GM18873 (cell line): ENCODE data around the gene TBX1.
"Not testable (repeated sequence)": the region's sequence is repeated elsewhere in the genome, so short reads cannot be mapped to it uniquely, and the experiment has no call there.

Experiments
- ATAC-seq: cut with Tn5 transposase; IDR thresholded peaks from one replicate; pipeline ENCODE4 v1.9.1; 2021; ENCODE audit warnings: mild to moderate bottlenecking, moderate library complexity, moderate number of reproducible peaks; ENCODE audit not compliant: unreplicated experiment, low FRiP score

TBX1 gene

DNA sequence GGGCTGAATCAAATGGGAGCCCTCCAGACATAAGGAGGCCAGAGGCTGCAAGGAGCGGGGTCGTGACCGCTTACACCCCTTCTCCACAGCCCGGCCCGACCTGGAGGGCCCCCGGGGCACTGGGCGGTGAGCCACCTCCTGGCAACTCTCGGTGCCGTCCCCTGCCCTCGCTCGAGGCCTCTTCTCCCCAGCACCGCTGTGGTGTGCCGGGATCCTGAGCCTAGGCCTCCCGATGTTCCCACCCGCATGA, 37.7 kb upstream of the TBX1 start:
- no peak for ATAC-seq

DNA sequence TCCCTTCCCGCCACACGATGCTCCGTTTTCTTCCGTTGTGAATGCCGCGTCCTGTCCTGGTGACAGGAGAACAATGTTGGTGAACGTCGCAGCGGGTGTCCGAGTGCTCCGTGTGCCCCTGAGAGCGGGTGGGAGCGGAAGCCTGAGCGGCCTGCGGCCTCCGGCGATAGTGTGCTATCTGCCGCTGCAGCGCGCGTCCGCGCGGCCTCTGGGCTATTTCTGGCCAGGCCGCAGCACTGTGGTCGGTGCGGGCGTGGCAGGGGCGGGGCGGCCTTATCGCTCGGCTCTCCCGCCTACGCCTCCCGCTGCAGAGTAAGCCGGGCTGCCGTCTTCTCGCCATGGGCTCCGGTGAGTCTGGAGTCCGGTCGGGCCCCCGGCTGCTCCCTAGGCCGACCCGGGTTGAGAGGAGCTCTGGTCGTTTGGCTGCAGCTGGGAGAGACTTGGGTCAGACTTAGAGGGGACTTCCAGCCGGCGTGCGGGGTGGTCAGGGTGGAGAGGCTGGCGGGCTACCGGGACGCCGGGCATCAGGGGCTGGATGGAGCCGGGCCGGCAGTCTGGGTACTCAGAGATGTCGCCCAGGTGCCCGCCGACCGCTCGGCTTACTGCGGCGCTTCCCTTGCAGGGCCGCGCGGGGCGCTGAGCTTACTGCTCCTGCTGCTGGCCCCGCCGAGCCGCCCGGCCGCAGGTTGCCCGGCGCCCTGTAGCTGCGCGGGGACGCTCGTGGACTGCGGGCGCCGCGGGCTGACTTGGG, 37.2 kb upstream of the TBX1 start, which contains the start of gene GP1BB:
Gene GP1BB, plus strand, starts transcription at position 308 of the 751 bp plus-strand sequence. Its CDS starts 31 bp downstream, at position 339.
- ATAC-seq: no peak

DNA sequence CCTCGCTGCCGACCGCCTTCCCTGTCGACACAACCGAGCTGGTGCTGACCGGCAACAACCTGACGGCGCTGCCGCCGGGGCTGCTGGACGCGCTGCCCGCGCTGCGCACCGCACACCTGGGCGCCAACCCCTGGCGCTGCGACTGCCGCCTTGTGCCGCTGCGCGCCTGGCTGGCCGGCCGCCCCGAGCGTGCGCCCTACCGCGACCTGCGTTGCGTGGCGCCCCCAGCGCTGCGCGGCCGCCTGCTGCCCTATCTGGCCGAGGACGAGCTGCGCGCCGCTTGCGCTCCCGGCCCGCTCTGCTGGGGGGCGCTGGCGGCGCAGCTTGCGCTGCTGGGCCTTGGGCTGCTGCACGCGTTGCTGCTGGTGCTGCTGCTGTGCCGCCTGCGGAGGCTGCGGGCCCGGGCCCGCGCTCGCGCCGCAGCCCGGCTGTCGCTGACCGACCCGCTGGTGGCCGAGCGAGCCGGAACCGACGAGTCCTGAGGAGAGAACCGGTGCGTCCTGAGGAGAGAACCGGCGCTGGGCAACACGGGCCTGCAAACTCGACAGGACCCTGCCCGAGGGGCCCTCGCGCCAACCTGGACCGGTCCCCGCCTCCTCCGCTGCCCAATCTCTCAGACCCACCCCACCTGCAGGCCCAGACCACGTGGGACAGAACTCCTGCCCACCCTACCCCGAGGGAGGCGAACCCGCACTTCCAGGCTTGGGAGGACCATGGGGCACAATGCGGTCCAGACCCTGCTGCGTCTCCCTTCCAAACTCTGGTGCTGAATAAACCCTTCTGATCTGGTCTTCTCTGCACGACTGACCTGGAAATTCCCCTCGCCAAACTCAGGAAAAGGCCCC, 36.4 kb upstream of the TBX1 start:
- ATAC-seq: no peak

DNA sequence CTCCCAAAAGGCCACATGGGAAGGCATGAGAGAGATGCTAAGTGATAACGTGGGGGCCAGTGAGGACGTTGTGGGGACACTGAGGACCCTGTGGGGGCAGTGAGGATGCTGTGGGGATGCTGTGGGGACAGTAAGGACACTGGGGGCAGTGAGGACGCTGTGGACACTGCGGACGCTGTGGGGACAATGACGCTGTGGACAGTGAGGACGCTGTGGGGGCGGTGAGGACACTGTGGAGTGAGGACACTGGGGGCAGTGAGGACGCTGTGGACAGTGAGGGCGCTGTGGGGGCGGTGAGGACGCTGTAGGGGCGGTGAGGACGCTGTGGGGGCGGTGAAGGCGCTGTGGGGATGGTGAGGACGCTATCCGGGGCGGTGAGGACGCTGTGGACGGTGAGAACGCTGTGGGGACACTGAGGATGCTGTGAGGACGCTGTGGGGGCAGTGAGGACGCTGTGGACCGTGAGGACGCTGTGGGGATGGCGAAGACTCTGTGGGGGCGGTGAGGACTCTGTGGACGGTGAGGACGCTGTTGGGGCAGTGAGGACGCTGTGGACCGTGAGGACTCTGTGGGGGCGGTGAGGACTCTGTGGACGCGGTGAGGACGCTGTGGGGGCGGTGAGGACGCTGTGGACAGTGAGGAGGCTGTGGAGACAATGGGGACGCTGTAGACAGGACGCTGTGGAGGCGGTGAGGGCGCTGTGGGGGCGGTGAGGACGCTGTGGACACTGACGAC, 35.5 kb upstream of the TBX1 start:
- ATAC-seq: no peak

DNA sequence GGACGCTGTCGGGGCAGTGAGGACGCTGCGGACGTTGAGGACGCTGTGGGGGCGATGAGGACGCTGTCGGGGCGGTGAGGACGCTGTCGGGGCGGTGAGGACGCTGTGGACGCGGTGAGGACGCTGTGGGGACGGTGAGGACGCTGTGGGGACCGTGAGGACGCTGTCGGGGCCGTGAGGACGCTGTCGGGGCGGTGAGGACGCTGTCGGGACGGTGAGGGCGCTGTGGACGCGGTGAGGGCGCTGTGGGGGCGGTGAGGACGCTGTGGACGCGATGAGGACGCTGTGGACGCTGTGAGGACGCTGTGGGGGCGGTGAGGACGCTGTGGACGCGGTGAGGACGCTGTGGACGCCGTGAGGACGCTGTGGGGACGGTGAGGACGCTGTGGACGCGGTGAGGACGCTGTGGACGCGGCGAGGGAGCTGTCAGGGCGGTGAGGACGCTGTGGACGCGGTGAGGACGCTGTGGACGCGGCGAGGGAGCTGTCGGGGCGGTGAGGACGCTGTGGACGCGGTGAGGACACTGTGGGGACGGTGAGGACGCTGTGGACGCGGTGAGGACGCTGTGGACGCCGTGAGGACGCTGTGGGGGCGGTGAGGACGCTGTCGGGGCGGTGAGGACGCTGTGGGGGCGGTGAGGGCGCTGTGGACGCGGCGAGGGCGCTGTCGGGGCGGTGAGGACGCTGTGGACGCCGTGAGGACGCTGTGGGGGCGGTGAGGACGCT, 34.4 kb upstream of the TBX1 start:
- ATAC-seq: not testable (repeated sequence)

DNA sequence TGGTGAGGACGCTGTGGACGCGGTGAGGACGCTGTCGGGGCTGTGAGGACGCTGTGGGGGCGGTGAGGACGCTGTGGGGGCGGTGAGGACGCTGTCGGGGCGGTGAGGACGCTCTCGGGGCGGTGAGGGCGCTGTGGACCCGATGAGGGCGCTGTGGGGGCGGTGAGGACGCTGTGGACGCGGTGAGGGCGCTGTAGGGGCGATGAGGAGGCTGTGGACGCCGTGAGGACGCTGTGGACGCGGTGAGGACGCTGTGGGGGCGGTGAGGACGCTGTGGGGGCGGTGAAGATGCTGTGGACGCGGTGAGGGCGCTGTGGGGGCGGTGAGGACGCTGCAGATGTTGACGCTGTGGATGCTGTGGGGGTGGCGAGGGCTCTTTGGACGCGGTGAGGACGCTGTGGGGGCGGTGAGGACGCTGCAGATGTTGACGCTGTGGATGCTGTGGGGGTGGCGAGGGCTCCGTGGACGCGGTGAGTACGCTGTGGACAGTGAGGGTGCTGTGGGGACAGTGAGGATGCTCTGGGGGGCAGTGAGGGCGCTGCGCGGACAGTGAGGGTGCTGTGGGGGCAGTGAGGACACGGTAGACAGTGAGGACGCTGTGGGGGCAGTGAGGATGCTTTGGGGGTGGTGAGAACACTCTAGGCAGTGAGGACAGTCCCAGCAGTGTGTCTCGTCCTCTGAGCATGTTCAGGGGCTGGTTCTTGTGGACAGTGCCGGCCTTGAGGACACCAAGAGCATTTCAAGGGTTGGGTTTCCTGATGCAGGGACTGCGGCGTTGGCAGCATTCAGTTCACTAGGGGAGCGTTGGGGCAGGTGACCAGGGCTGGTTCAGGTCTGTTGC, 33.0 kb upstream of the TBX1 start:
- no peak for ATAC-seq

DNA sequence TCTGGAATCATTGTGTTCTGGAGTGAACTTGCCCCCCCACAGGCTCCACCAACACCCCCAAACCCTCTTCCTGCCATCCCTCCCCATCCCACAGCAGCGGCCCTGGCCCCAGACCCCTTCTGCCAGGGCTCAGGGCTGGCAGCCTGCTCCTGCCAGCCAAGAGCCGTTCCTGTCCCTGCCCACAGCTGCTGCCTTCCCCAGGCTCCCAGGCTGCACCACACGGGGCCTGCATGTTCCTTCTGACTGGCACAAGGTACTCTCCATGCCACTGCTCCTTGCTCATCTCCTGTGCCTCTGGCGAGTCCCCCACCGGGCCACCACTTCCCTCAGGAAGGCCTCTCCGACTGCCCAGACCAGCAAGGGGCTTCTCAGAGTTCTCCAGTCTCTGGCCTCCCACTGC, 32.3 kb upstream of the TBX1 start:
- no peak for ATAC-seq

DNA sequence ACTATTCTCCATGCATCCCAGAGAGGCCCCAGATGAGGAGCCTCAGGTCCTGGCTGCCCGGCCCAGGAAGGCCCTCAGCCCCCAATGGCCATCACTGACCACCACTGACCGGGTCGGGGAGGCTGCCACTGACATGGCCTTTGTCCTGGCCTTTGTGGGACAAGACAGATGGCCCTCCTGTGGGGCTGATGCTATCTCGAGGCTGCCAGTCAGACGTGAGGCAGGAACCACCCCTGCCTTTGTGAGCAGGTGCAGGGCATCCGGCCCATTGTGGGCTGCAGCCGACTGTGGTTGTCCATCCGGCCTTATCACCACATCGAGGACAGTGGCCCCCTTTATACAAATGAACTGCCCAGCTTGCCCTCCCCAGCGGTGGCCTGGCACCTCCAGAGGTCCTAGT, 31.7 kb upstream of the TBX1 start:
- no peak for ATAC-seq

DNA sequence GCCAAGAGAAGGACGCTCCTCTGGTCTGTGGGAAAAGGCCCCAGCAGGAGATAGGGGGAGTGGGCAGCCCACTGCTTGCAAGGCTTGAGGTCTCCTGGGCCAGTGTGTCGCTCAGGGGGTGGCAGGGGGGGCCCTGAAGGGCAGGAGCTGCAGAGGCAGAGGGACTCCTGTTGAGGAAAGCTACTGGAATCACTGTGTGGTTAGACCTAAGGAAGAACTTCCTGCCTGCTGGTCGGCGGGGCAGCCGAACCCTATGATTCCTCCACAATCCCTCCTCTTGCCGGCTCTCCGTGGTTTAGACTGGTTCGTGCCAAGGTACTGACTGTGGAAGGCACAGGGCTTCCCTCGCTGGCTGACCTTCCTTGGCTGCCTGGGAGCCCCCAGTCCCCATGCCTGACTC, 31.1 kb upstream of the TBX1 start:
- no peak for ATAC-seq

DNA sequence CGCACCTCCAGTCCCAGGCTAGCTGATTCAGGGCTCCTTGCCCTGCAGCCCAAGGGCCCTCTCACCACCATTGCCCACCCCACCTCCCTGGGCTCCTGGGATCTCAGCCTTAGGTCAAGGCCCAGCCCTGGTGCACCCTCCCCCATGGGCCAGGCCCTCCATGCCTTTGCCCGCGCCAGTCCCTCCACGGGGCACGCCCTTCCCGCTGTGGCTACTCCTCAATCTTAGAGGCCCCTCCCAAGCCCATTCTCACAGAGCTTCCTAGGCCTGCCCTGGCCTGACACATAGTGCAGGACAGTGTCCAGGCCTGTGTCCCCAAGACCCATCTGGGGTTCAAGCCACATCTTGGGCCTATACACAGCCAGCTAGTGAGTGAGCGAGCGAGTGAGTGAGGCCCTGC, 30.4 kb upstream of the TBX1 start:
- no peak for ATAC-seq

DNA sequence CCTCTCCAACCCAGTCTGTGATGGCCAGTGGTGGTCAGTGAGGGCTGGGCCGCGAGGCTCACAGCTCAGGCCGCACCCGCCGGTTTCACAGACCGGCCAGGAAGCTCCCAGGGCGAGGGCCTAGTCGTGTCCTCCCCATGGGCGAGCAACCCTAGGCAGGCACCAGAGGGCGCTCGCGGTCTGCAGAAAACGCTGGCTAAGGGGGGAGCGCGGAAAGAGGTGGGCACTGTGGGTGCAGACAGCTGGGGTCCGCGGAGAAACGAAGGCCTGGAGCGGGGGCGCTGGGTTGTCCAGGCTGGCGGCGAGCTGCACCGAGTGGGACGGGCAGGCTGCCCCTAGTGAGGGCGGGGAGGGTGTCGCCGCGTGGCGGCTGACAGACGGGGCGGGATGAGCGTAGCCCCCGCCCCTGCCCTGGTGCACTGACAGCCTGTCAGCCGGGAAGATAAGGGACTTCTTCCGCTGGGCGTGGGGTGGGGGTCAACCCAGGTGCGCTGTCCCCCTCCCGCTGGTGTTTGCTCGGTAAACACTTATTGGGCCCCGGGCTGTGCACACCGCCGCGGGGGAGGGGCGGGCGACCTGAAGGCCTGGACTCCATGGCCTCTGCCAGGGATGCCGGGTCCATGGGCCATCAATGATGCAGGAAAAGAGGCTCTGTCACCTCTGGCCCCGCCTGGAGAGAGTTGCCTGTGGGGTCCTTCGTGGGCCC, 29.8 kb upstream of the TBX1 start:
- ATAC-seq: no peak

DNA sequence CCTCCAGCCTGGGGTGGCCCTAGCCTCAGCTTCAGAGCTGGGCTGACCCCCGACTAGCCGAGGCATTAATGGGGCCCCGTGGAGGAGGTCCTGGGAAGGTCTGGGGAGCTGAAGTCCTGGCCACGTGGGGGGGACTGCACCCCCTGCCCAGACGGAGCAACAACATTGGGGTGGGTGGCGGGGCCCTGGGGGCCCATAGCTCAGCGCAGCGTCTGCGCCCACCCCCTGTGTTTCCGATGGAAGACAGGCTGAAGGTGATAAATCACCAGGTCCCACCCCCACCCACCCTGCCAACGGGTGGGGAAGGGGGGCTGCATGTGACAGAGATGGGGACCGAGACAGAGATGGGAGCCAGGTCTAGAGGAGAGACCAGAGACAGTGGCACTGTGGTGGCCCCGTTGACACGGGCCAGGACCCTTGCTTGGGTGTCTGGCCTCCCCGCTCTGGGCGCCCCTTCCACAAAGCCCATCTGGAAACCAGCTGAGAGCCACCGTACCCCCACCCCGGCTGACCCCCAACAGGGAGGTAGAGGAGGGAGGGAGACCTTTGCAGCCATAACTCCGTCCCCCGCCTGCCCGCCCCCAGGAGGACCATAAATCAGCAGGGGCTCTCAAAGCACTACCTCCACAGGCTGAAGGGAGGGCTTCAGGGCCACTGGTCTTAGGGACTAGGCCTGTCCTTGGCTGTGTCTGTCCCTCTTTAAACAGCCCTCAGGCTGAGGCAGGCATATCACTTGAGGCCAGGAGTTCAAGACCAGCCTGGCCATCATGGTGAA, 29.0 kb upstream of the TBX1 start:
- ATAC-seq: no peak

DNA sequence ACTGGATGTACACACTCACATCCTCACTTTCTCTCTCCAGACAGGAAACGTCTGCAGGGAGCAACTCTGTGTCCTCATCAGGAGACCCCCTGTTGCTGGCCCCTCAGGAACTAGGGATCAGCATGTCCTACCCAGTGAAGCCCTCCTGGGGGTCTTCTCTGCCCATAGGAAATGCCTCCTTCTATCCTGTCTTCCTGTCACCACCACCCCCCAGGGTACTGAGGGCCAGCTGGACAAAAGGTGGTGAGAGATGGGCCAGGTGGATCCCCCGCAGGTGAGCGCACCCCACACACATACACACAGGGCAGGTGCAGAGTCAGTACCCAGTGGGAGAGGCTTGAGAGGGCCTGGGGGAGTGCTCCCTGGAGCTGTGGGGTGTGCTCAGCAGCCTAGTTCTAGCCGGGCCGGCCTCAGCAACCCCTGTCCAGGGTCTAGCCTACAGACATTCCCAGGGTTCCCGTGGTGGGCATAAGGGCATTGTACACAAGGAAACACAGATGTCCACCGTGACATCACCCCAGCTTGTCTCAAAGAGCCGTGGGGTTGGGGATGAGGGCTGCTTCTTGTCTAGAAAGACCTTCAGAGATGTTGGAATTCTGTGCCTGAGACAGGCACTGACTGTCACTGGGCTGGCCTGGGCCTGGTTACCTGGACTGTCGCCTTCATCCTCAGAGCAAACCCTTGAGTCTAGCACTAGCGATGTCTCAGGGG, 28.0 kb upstream of the TBX1 start:
- no peak for ATAC-seq

DNA sequence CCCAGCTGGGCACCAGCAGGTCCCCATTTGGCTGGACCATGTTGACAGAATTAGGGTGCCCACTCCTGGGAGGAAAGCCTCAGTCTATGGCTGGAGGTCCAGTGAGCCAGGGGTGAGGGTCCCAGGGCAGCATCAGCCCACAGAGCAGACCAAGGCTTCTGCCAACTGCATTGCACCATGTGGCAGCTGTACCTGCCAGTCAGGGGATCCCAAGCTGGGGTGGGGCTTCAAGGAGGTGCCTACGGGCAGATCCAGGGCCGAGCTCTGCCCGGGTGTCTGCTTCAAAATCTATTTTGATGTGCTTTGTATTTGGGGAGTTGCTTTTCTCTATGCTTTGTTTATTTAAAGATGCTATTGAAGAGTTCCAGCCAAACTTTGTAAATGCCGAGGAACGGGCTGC, 26.8 kb upstream of the TBX1 start:
- ATAC-seq: no peak

DNA sequence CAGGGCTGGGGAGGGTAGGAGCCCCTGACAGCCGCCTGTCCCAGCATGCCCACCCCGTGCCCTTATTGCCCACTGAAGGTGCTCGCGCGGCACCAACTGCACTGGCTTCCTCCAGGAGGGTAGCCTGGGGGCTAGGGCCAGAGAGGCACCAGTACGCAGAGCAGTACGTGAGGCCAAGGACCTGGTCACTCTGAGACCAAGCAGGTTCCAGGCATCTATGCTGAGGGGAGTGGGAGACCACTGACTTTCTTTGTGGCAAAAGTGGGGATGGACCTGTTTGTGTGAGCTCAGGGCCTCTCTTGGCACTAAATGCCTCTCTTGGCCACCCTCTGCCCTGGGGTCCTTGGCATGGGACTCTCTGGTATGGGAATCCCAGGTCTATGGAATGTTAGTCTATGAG, 26.4 kb upstream of the TBX1 start:
- ATAC-seq: no peak

DNA sequence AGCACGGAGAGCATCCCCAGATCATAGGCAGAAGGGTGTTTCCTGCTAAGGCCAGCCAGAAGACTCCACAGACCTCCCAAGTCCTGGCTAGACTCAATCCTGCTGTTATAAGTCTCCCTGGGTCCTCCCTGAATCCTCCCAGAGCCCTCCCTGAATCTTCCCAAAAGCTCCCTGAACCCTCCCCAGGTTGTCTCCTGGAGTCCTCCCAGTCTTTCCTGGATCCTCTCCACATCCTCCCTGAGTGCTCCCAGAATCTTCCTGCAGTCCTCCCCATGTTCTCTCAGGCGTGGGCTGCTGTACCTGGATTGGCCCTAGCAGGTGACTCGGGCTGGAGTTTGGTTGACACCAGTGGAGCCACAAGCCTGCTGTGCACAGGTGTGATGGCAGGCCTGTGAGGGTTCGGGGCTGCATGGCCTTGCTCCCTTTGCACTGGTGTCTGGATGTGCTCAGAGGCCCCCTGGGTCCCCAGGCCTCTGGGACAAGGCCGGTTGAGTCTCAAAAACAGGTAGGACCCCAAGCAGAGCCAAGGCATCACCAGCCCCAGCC, 25.7 kb upstream of the TBX1 start:
- no peak for ATAC-seq

DNA sequence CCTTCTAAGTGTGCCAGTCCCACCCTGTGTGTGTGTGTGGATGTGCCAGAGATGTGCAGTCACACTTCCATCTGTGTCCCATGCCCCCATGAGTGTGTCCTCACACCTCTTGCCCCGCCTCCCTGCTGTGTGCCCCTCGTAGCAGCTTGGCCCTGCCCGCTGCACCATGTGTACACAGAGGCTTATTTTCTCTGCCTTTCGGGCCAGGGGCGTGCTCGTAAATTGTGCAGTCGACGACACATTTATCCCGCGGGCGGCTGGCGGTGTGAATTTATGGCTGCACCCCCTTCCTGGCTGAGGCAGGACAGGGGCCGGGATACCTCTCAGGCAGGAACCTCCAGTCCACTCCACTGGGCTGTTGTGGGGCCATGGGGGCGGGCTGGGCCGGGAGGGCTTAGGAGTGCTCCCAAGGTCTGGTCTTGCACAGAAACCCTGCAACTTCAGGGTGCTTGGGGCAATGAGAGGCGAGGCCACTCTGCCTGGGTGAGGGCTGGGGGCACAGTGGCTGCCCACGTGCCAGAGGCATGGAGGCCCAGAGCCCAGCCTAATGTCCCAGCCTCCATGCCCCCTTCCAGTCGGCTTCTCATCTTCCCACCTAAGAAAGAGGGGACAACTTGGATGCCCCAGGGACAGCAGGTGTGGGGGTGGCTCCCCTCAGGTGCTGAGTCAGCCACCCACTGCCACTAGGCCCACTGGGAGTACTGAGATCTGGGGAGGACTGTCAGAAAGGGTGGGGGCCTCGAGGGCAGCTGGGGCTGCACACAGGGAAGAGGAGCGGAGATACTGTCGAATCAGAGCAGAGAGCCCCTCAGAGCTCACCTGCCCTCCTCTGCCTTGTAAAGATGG, 24.7 kb upstream of the TBX1 start:
- no peak for ATAC-seq
